ENCODE measurements around the gene PXYLP1.

Gene PXYLP1

DNA sequence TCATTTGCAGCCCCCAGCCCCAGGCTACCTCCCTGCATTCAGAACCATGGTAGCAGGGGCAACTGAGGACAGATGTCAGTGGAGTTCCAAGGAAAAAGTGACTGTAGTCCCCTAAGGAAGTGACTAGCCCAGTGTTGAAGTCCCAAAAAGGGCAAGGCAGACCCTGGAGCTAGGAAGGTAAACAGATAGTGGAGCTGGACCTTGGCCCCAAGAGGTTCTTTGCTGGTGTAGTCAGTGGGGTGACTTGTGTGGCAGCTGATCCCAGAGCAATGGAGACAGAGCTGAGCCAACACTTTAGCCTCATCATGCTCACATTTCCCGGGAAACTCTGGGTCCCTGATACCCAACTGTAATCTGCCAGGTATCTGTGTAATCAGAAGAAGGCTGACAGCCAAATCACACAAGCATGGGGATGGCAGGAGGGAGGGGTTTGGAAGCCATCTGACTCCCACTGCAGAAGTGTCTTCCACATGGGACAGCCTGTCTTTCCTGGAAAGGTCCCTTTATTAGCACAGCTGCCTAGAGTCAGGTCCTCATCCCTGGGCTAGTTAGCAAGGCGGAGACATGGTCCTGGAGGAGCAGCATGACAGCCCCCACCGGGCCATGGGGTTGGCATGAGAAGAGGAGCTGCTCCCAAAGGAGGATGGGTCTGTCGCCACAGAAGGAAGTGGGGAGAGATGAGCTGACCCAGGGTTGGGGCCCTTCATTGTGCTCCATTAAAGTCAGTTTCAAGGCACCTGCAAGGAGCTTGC, 39.8 kb downstream of the PXYLP1 start:
- no peak for DNase-seq (ENCODE audit: low read depth in 1 of 2, low spot score in 1 of 2)

- no peak for DNase-seq (ENCODE audit: low read depth in 1 of 2, low spot score in 1 of 2)
Measured at GRCh38 chr3:141272906-141273662, 41.5 kb downstream of the PXYLP1 start.

DNA sequence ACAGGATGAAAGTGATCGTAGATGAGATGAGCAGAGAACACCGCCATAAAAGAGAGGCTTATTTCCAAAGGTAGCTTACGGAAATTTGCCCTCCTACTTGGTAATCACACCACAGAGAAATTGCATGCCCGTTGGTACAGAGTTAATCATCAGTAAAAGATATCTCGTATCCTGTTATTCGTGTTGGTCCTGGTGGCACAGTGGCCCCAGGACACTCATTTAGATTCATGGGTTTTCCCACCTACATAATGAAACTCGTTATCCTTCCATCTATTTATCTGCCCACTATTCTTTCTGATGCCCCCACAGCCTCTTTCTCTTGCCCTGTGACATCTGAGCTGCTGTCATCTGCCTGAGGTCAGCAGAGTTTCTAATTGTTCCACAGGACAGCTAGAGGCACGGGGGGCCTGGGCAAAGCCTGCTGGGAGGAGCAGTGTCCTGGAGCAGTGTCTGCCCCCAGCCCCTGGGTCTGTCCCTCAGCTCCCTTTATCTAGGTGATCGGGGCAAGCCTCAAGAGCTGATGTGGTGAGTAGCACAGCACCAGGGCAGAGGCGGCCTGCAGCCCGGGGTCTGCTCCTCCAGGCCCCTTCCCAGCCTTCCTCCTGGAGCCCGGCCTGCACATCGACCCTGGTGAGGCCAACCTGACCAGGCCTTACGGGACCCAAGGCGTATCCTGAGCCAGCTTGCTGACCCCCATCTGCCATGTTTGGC, 42.2 kb downstream of the PXYLP1 start:
- DNase-seq (ENCODE audit: low read depth in 1 of 2, low spot score in 1 of 2) = no peak

GRCh38 chr3:141274411-141275031, 42.9 kb downstream of the PXYLP1 start:
- DNase-seq (ENCODE audit: low read depth in 1 of 2, low spot score in 1 of 2) = no peak

- no peak for DNase-seq (ENCODE audit: low read depth in 1 of 2, low spot score in 1 of 2)
Measured at GRCh38 chr3:141275032-141275422, 43.4 kb downstream of the PXYLP1 start.

DNA sequence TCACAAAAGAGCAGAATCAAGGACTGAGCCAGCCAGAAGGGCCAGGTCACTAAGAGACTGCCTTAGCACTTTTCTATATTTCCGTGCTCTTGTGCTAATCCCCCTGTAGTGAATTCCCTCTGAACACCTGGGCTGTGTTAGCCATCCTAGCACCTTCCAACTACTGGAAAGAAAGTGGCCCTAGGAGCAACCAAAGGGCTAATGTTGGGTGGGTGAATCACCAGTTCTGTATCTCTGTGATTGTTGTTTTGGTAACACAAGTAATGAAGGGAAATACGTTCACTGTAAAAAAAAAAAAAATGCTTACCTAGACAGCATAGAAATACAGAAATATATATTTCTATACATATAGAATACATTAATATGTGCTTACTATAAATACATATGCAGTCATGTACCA, 43.9 kb downstream of the PXYLP1 start:
- DNase-seq (ENCODE audit: low read depth in 1 of 2, low spot score in 1 of 2) = no peak

GRCh38 chr3:141275973-141276372, 44.3 kb downstream of the PXYLP1 start:
- DNase-seq (ENCODE audit: low read depth in 1 of 2, low spot score in 1 of 2) = no peak

DNA sequence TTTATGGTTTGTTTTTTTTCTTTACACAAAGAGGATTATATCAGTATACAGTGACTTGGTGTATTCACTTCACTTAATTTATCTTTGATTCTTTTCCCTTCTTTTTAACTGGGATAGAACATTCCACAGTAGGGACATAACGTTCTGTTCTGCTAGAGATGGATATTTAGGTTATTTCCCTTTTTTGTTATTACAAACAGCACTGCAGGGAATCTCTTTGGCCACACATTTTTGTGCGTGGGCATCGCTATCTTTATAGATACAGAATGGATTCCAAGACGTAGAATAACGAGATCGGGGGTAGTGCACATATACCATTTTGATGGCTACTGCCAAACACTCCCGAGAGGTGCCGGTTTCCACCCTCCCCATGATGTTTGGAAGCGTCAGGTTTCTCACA, 44.8 kb downstream of the PXYLP1 start:
- no peak for DNase-seq (ENCODE audit: low read depth in 1 of 2, low spot score in 1 of 2)

- no peak for DNase-seq (ENCODE audit: low read depth in 1 of 2, low spot score in 1 of 2)
Measured at GRCh38 chr3:141277451-141277850, 45.8 kb downstream of the PXYLP1 start.

GRCh38 chr3:141278196-141279076, 46.8 kb downstream of the PXYLP1 start:
- no peak for DNase-seq (ENCODE audit: low read depth in 1 of 2, low spot score in 1 of 2)

DNA sequence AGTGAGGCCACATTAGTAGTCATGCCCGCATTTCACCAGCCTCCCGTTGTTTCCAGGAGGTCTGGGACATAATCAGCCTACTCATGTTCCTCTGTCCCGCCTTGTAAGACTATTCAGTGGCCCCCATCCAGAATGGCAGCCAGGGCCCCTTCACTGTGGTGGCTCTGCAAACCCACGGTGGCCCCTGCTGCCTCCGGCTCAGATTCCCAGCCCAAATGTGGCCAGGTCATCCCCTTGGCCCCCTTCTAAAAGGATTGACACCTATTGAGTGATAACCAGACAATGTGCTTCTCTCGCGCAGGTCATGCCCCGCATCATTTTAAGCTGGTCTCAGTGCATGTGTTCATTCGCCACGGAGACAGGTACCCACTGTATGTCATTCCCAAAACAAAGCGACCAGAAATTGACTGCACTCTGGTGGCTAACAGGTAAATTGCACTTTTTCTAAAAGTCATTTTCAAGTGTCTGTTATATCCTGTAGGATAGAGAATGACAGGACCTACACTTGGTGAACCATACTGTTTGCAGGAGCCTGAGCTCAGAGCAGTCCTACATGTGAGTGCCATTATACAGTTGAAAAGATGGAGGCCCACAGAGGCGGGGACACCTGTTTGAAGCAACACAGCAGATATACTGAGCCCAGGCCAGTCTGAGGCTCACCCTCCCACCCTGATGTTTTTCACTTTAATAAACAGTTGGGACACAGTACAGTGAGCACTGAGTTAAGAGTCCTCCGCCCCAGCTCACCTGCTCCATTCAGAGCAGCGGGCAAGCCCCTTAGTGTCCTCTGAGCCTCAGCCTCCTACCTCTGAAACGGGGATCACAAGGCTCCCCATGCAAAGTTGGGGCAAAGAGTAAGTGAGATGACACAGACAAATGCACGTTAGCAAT, 47.7 kb downstream of the PXYLP1 start:
- DNase-seq (ENCODE audit: low read depth in 1 of 2, low spot score in 1 of 2) = no peak

DNA sequence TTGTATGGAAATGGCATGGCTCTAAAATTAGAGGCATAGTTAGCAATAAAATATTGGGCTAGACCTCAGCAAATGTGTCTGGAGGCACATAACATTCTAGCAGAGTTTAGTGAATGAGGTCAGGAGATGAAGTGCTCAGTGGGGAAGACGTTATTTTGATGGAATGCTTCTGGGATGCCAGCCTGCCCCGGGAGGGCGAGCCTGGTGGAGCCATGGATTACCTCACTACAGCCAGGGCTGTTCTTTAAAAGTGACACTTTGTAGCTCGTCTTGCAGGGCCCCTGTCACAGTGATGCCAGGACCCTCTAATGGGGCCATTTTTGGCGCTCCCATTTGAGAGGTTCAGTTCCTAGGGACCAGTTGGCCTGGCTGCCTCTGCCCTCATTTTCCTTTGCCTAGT, 48.5 kb downstream of the PXYLP1 start:
- DNase-seq (ENCODE audit: low read depth in 1 of 2, low spot score in 1 of 2) = no peak

DNA sequence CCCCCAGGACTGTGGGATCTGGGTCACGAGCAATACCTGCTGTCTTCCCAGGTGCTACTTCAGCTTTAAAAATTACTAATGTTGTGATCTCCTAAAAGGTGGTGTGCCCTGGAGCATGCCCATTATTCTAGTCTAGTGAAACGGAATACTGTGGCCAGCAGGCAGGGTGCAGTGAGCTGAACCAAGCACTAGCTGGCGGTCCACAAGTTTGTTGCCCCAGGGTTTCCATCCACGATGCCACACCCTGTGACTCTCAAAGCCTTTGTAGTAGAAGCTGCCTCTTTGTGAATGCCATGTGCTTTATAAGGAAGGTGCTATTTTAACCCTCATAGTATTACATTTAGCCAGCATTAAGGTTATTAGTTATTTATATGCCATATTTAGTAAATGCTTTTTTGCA, 49.1 kb downstream of the PXYLP1 start:
- DNase-seq (ENCODE audit: low read depth in 1 of 2, low spot score in 1 of 2) = no peak

DNA sequence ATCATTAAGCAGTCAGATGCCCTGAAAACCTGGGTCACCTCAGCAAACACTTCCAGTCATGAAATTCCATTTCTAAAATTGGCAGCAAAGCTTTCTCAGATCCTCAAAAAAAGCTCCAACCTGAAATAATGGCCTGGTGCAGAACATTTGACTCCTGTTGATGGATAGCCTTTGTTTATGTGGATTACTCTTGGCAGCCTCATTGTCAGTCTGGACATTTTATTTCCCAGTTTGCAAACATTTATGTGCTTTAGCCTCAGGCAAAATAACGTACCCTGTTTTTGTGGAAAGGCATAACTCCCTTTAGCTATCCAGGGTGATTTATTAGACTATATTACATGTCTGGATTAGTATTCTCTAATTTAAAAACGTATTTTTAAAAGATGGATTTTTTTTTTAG, 53.9 kb downstream of the PXYLP1 start:
- DNase-seq (ENCODE audit: low read depth in 1 of 2, low spot score in 1 of 2) = no peak

- DNase-seq (ENCODE audit: low read depth in 1 of 2, low spot score in 1 of 2) = no peak
Measured at GRCh38 chr3:141286856-141287255, 55.2 kb downstream of the PXYLP1 start.

DNA sequence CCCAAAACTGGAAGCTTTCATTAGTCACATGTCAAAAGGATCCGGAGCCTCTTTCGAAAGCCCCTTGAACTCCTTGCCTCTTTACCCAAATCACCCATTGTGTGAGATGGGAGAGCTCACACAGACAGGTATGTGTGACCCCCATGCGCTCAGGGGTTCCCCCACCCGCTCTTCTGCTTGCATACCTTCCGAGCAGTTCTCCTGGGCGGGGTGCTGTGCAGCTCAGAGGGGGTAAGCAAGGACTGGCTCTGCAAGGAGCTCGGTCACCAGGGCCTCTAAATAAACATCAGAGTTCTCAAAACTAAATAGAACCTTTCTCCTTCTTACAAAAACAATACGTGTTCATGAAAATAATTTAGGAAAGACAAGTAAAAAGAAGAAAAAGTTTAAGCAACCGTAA, 55.7 kb downstream of the PXYLP1 start:
- no peak for DNase-seq (ENCODE audit: low read depth in 1 of 2, low spot score in 1 of 2)

DNA sequence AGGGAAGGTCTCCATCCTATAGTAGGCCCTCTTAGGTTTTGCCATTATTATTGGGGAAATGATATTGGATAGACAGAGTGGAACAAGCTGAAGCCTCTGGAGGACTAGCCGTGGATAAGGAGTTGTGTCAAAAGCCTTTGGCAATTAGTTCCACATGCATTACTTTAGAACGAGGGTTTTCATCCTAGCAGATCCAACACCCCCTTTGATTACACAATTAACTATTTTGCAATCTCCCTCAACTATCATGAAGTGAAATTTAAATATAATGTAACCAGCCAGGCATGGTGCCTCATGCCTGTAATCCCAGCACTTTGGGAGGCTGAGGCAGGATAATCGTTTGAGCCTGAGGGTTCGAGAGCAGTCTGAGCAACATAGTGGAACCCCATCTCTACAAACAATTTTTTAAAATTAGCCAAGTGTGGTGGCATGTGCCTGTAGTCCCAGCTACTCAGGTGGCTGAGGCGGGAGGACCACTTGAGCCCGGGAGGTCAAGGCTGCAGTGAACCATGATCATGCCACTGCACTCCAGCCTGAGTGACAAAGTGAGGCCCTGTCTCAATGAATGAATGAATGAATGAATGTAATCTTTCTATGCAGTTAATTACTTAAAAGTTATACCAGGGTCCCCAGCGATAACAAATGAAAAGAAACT, 56.8 kb downstream of the PXYLP1 start:
- DNase-seq (ENCODE audit: low read depth in 1 of 2, low spot score in 1 of 2) = no peak

DNA sequence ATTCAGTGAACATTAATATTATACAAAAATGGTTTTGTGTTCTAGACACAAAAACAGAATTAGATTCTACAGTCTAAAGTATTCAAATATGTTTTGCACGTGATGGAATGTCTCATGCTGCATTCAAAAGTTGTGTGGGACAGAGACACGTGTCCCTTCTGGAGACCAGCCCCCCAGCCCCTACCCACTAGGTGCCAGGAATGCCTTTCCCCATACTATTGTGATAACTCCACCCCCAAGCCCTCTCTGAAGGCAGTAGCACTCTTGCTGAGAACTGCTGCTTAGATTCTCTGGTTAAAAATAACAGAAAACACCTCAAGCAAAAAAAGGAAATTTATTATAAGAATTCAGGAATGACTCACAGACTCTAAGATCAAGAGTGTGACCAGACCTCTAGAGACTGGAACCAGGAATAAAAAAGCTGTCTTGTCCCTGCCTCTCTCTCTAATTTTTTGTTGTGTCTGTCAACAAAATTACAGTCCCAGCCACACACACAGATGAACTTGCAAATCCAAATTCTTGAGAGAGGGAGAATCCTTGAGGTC, 57.7 kb downstream of the PXYLP1 start:
- DNase-seq (ENCODE audit: low read depth in 1 of 2, low spot score in 1 of 2) = no peak
